ENCODE results near the gene HYI.
"Not testable (repeated sequence)": the region's sequence is repeated elsewhere in the genome, so short reads cannot be mapped to it uniquely, and the experiment has no call there.

The HYI gene, protein sequence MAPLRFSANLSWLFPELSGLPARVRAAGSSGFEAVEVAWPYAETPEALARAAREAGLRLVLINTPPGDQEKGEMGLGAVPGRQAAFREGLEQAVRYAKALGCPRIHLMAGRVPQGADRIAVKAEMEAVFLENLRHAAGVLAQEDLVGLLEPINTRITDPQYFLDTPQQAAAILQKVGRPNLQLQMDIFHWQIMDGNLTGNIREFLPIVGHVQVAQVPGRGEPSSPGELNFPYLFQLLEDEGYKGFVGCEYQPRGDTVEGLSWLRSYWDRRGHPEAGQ

DNA sequence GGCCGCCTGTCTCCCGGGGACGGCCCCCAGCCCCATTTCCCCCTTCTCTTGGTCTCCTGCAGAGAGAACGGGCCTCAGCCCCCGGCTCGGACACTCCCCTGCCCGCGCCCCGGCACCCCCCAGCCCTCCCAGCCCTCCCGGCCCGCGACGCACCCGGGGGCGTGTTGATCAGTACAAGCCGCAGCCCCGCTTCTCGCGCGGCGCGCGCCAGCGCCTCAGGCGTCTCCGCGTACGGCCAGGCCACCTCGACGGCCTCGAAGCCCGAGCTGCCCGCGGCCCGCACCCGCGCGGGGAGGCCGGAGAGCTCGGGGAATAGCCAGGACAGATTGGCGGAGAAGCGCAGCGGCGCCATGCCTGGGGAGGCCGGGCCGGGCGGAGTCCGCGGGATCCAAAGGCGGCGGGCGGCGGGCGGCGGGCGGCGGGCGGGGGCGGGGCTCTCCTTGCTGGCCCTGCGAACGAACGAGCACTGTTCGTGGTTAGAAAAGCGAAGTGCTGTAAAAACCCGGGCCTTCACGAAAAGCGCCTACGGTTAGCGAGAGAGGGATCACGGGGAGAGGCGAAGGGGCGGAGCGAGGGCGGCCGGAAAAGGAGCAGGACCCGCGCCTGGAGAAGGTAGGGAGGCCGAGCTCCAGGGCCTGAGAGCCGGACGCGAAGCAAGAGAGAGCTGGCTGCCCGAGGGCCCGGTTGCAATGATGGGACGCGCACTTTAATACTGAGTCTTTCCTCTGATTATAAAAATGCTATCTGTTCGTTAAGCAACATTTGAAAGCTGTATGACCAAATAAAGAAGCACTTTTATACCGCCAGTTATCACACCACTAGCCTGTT, at the start of gene HYI:
TSS of gene HYI (minus strand) at position 490 of the 828 bp plus-strand sequence. CDS start at position 352, 138 bp downstream.
- TF ChIP-seq, protein P1, sequence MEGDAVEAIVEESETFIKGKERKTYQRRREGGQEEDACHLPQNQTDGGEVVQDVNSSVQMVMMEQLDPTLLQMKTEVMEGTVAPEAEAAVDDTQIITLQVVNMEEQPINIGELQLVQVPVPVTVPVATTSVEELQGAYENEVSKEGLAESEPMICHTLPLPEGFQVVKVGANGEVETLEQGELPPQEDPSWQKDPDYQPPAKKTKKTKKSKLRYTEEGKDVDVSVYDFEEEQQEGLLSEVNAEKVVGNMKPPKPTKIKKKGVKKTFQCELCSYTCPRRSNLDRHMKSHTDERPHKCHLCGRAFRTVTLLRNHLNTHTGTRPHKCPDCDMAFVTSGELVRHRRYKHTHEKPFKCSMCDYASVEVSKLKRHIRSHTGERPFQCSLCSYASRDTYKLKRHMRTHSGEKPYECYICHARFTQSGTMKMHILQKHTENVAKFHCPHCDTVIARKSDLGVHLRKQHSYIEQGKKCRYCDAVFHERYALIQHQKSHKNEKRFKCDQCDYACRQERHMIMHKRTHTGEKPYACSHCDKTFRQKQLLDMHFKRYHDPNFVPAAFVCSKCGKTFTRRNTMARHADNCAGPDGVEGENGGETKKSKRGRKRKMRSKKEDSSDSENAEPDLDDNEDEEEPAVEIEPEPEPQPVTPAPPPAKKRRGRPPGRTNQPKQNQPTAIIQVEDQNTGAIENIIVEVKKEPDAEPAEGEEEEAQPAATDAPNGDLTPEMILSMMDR (conservative IDR thresholded peaks at IDR 0.05), result no peak
- peak within 1 kb of the TSS; percentile 82 for H3K27ac ChIP-seq

GRCh38 chr1:43501806-43502205, 48.1 kb upstream of the HYI start:
- H3K27ac ChIP-seq, result not testable (repeated sequence)

GRCh38 chr1:43499898-43500297, 46.2 kb upstream of the HYI start:
- no peak overlapping the region for H3K27ac ChIP-seq
- TF ChIP-seq, protein P1 (conservative IDR thresholded peaks at IDR 0.05), result no peak

DNA sequence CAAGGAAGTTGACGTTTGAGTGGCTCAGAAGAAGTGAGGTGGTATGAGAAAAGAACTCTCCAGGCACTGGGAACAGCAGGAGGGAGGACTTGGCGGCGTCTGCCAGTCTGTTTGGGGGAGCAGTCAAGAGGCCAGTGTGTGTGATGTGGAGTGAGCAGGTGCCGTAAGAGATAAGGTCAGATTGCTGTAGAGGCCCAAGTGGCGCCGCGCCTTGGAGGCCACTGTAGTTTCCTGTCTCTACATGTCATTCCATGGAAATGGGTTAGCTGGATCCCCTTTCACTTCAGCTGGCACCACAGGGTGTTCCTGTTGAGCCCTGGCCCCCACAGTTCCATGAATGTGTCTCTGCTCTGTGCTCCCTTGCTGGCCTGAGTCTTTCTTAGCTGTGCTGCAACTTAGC, 41.5 kb upstream of the HYI start:
- TF ChIP-seq, protein P1 (conservative IDR thresholded peaks at IDR 0.05), result no peak
- no peak overlapping the region for H3K27ac ChIP-seq

GRCh38 chr1:43493661-43494450, 40.1 kb upstream of the HYI start:
- TF ChIP-seq, protein P1 (conservative IDR thresholded peaks at IDR 0.05), result no peak
- H3K27ac ChIP-seq, result peak overlapping the region; percentile 69

DNA sequence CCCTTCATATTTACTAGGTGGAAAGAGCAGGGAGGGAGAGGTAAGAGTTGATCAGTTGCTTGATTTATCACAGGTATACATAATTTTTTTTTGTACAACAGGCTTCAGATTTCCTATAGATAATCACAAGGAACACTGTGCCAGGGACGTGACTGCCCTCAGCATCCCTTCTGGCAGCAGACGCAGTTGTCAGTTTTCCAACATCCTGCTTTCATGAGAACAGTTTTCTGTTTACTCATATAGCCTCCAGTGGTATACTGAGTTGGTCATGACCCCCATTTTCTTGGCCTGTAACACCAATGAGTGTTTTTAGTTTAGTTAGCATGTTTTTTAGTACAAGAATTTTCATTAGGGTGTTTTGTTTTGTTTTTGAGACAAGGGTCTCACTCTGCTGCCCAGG, 39.1 kb upstream of the HYI start:
- TF ChIP-seq, protein P1 (conservative IDR thresholded peaks at IDR 0.05), result no peak
- peak overlapping the region; percentile 69 for H3K27ac ChIP-seq

- TF ChIP-seq, protein P1 (conservative IDR thresholded peaks at IDR 0.05), result no peak
- no peak overlapping the region; the same call in 1 of the 2 replicates for H3K27ac ChIP-seq
Measured at GRCh38 chr1:43491061-43491460, 37.3 kb upstream of the HYI start.

Data from VCaP (cell line).